ENCODE data around the gene SHISA3. TPM values are rescaled to one million over a fixed set of nuclear protein-coding genes. Genes with fewer than 3 reads are reported as not detected.
A peak's percentile ranks its signal among the peaks of the same experiment; 100 is the strongest.

Gene SHISA3
- total and polyA plus RNA-seq, 3 donors from 2014 or later: 0.81 to 1.6 TPM; not detected in 1

DNA sequence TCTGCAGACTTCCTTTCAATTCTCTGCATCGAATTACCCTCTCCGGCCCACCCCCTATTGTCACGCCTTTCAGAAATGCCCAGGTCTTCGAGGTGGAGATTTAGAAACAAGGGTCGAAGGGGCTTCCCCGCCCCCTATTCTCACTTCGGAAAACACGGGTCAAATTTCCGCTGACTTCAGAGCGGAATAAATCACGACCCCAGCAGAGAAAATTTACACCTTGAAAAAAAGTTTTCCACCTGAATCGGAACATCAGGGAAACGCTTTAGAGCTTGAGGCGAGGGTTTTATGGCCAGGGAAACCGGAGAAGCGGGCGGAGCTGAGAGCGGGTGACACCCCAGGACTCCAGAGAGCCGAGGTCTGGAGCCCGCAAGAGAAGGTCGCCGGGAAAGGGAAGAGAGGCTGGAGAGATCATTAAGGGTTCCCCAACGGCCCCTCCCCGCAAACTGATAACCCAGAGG, 1.6 kb downstream of the SHISA3 start:
- DNase-seq: no peak
- Histone ChIP-seq H3K27ac (no peak overlapping the region), H3K27me3 (no peaks in the 10 kb centered on the region), H3K4me3 (peak overlapping the region in 1 of 2 donors; percentile 46), H3K36me3 (ENCODE audit: low read depth, missing control alignments) (no peaks in the 10 kb centered on the region), H3K9me3 (no peaks in the 10 kb centered on the region), H3K4me1 (peaks cover 6% of the 10 kb centered on the region)
- TF ChIP-seq, protein P1, sequence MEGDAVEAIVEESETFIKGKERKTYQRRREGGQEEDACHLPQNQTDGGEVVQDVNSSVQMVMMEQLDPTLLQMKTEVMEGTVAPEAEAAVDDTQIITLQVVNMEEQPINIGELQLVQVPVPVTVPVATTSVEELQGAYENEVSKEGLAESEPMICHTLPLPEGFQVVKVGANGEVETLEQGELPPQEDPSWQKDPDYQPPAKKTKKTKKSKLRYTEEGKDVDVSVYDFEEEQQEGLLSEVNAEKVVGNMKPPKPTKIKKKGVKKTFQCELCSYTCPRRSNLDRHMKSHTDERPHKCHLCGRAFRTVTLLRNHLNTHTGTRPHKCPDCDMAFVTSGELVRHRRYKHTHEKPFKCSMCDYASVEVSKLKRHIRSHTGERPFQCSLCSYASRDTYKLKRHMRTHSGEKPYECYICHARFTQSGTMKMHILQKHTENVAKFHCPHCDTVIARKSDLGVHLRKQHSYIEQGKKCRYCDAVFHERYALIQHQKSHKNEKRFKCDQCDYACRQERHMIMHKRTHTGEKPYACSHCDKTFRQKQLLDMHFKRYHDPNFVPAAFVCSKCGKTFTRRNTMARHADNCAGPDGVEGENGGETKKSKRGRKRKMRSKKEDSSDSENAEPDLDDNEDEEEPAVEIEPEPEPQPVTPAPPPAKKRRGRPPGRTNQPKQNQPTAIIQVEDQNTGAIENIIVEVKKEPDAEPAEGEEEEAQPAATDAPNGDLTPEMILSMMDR (IDR thresholded peaks at IDR 0.05): no peak
- TF ChIP-seq POLR2A (IDR thresholded peaks at IDR 0.05): no peak
- WGBS, 2 donors: 13 to 18% methylated on average over 21 to 24 of the region's 24 CpGs
- intact Hi-C loops (cut with DNase I; ENCODE audit: low total_unique reads): no loop called here

DNA sequence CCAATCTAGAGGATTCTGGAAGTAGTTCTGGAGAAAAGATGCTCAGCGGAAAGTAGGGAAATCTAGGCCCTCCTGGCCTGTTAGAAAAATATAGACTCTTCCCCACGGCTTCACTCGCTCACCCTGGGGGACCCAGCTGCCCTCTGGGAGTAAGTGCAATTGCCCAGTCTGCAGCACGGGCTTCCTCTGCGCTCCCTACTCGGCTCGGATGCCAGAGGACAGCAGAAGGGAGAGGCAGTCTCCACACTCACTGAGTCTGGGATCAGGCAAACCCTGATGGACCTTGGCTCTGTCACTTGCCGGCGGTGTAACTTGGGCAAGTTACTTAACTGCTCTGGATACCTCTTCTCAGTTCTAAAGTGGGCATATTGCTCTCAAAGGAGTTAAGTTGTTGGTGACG, 2.1 kb downstream of the SHISA3 start:
- Histone ChIP-seq H3K4me3 (no peak overlapping the region), H3K9me3 (no peaks in the 10 kb centered on the region), H3K36me3 (ENCODE audit: low read depth, missing control alignments) (no peaks in the 10 kb centered on the region), H3K27me3 (no peaks in the 10 kb centered on the region), H3K4me1 (peaks cover 6% of the 10 kb centered on the region), H3K27ac (no peak overlapping the region)
- intact Hi-C loops (cut with DNase I; ENCODE audit: low total_unique reads): no loop called here
- no peak for DNase-seq
- 18 to 39% methylated on average over 5 to 10 of the region's 10 CpGs for WGBS, 2 donors
- no peak for TF ChIP-seq POLR2A (IDR thresholded peaks at IDR 0.05)
- TF ChIP-seq, protein P1 (IDR thresholded peaks at IDR 0.05): no peak

DNA sequence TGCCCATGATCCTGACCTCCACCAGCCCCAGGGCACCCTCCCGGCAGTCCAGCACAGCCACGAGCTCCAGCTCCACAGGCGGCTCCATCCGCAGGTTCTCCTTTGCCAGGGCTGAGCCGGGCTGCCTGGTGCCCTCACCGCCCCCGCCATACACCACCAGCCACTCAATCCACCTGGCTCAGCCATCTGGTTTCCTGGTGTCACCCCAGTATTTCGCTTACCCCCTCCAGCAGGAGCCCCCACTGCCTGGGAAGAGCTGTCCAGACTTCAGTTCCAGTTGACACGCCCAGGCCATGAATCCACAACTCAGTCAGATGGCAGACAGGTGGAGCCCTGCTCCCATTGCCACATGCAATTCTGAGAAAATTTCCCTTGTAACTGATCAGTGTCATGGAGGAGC, 3.9 kb downstream of the SHISA3 start:
- Histone ChIP-seq H3K27me3 (no peaks in the 10 kb centered on the region), H3K4me1 (peaks cover 6% of the 10 kb centered on the region), H3K9me3 (no peaks in the 10 kb centered on the region), H3K36me3 (ENCODE audit: low read depth, missing control alignments) (no peaks in the 10 kb centered on the region), H3K4me3 (no peak overlapping the region), H3K27ac (no peak overlapping the region)
- intact Hi-C loops (cut with DNase I; ENCODE audit: low total_unique reads): no loop called here
- 56 to 74% methylated on average over 9 of the region's 9 CpGs for WGBS, 2 donors
- no peak for DNase-seq
- TF ChIP-seq POLR2A (IDR thresholded peaks at IDR 0.05): no peak
- TF ChIP-seq, protein P1 (IDR thresholded peaks at IDR 0.05): no peak

DNA sequence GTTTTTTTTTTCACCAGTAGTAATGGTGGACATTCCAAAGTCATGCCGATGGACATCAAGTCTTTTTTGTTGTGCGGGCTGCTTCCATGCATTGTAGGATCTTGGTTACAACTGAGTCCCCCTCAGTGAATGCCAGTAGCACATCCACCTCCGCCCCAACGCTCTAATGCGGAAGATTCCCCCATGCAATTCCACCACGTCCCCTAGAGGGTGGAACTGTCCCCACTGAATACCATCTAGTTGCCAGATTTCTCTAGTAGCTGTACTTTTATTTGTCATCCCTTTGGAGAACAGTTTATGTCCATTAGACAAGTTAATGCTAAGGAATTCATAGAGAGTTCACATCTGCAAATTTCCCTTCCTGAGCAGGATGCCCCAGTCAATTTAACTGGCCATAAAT, 6.7 kb downstream of the SHISA3 start:
- intact Hi-C loops (cut with DNase I; ENCODE audit: low total_unique reads): no loop called here
- TF ChIP-seq POLR2A (IDR thresholded peaks at IDR 0.05): no peak
- TF ChIP-seq, protein P1 (IDR thresholded peaks at IDR 0.05): no peak
- H3K4me3 ChIP-seq: no peak overlapping the region
- no peak for DNase-seq
- WGBS, 2 donors: 80 to 89% methylated on average over 6 of the region's 6 CpGs
- H3K4me1 ChIP-seq: no peaks in the 10 kb centered on the region
- H3K27me3 ChIP-seq: no peaks in the 10 kb centered on the region
- H3K27ac ChIP-seq: no peak overlapping the region
- H3K9me3 ChIP-seq: no peaks in the 10 kb centered on the region
- H3K36me3 ChIP-seq (ENCODE audit: low read depth, missing control alignments): no peaks in the 10 kb centered on the region

DNA sequence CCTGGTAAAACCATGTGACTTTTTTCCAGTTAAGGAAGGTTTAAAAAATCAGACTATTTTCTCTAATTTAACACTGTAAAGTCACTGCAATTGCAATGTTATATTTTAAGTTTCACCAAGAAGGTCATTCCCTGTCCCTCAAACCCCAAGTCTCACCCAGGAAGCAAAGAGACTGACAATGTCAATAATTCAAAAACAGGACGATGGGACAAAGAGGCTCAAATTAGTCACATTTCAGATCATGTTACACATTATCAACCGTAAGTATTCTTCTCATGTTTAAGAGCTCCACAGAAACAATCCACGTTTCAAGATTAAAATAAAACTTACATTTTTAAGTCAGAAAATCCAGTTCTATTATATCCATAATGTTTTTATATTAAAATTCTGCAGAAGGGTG, 13.2 kb downstream of the SHISA3 start:
- Histone ChIP-seq H3K27ac (no peak overlapping the region), H3K27me3 (no peaks in the 10 kb centered on the region), H3K9me3 (no peaks in the 10 kb centered on the region), H3K4me3 (no peak overlapping the region), H3K36me3 (ENCODE audit: low read depth, missing control alignments) (no peaks in the 10 kb centered on the region), H3K4me1 (no peaks in the 10 kb centered on the region)
- 84 to 90% methylated on average over 3 of the region's 3 CpGs for WGBS, 2 donors
- DNase-seq: no peak
- TF ChIP-seq POLR2A (IDR thresholded peaks at IDR 0.05): no peak
- TF ChIP-seq, protein P1 (IDR thresholded peaks at IDR 0.05): no peak
- intact Hi-C loops (cut with DNase I; ENCODE audit: low total_unique reads): no loop called here
